ENCODE measurements around the gene CCDC59.
"Not testable (repeated sequence)": the region's sequence is repeated elsewhere in the genome, so short reads cannot be mapped to it uniquely, and the experiment has no call there.

The CCDC59 gene, protein sequence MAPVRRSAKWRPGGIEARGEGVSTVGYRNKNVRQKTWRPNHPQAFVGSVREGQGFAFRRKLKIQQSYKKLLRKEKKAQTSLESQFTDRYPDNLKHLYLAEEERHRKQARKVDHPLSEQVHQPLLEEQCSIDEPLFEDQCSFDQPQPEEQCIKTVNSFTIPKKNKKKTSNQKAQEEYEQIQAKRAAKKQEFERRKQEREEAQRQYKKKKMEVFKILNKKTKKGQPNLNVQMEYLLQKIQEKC

DNA sequence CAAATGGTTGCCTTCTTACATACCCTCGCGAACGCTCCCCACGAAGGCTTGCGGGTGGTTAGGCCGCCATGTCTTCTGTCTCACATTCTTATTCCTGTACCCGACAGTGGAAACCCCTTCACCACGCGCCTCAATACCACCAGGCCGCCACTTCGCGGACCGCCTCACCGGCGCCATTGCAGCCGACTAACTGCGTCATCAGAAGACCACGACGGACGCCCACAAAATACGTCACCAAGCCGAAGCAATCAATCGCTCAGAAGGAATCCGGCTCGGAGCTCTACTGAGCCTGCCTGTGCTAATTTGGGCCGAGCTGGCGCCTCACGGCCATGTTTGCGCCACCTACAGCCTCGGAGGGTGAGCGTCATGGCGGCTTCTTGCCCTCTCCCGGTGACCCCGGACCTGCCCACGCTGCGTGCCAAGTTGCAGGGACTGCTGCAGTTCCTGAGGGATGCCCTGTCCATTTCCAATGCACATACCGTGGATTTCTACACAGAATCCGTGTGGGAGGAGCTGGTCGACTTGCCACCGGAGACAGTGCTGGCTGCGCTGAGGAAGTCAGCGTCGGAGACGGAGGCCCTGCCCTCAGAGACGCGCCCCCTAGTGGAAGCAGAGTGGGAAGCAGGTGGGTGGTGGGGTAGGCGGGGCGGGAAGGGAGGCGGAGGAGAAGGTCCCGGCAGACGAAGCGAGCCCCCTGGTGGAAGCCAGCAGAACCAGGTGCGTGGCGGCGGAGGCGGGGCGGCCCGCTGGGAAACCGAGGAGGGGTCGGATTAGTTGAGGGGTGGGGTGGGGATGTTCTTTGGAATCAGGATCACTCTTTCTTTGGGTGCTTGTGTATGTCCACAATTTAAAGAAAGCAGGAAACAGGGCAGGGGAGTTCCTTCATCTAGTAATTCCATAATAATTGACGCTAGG, at the start of gene CCDC59, which contains the start of gene METTL25:
CCDC59 (minus strand) TSS at position 188 of the 915 bp plus-strand sequence; CDS start at position 177, 11 bp downstream.
METTL25 (plus strand) TSS at position 330 of the 915 bp plus-strand sequence; CDS start at position 367, 37 bp downstream.
- peak; percentile 97 to 98 for DNase-seq (ENCODE audit: low read depth in 2 of 2, low spot score in 1 of 2)

DNA sequence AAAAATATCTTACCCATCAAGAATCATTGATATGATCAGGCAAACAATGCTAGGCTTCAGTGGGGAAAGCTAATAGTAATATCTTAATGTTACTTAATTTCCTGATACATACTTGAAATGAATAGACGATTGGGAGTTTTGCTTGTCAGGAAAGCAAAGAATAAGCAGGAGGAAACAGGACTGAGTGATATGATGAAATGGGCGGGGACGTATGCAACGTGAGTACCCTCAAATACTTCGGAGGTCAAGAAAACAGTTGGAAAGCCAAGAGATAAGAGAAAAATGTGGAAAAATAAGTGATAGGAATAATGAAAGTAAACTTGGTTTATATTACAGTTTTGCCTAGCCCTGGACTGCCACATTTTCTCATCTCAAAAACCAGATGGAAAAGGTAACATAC, 49.3 kb upstream of the CCDC59 start:
- no peak for DNase-seq (ENCODE audit: low read depth in 2 of 2, low spot score in 1 of 2)

- no peak for DNase-seq (ENCODE audit: low read depth in 2 of 2, low spot score in 1 of 2)
These were observed 48.5 kb upstream of the CCDC59 start for GRCh38 chr12:82406651-82407050.

DNA sequence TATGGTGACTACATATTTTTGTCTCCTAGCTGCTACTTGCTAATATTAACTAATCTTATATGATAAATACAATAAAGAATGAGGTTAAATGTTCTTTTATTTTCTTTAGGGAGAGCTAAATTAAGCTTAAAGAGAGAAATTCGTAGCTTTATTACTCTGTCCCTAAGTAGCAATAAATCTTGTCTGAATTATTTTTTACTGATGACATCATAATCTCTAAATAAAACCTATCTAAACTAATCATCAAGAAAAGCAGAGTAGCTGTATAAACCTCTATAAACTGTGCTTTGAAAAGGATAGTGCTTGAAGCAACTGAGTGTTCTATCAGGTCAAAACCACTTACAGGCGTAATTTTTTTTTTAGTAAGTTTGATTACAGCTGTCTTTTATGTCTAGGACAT, 42.6 kb upstream of the CCDC59 start:
- DNase-seq (ENCODE audit: low read depth in 2 of 2, low spot score in 1 of 2) = no peak

- DNase-seq (ENCODE audit: low read depth in 2 of 2, low spot score in 1 of 2) = no peak
These were observed 40.7 kb upstream of the CCDC59 start for GRCh38 chr12:82398879-82399278.

GRCh38 chr12:82383930-82384552, 25.9 kb upstream of the CCDC59 start:
- no peak for DNase-seq (ENCODE audit: low read depth in 2 of 2, low spot score in 1 of 2)

- DNase-seq (ENCODE audit: low read depth in 2 of 2, low spot score in 1 of 2) = no peak
These were observed 20.8 kb upstream of the CCDC59 start for GRCh38 chr12:82378997-82379396.

DNA sequence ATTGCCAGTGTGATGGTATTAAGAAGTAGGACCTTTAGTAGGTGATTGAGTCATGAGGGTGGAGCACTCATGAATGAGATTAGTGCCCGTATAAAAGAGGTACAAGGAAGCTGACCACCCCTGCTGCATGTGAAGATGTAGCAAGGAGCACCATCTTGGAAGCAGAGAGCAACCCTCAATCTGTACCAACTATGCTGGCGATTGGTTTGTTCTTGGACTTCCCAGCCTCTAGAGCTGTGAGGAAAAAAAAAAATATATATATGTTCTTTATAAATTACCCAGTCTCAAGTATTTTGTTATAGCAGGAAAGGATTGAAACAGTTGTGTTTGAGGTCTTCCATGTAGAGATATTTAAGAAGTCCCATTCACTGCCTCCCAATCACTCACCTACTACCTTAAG, 17.0 kb upstream of the CCDC59 start:
- no peak for DNase-seq (ENCODE audit: low read depth in 2 of 2, low spot score in 1 of 2)

DNA sequence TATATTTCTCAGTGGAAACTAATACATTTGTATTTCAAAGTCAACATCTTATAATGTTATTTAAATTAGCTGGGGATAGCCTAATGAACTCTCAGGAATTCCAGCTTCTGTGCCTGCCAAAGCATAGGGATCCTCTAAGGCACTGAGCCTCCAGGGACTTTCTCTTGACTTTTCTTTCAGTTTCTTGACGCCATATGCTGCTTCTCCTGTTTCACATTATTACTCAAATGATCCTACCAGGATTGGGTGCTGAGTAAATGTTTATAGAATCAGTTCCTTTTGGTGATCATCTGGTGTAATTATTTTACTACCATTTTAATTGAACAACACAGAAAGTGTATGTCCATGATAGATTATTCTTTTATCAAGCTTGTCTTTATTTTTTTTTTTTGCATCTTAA, 8.0 kb upstream of the CCDC59 start:
- DNase-seq (ENCODE audit: low read depth in 2 of 2, low spot score in 1 of 2) = no peak

DNA sequence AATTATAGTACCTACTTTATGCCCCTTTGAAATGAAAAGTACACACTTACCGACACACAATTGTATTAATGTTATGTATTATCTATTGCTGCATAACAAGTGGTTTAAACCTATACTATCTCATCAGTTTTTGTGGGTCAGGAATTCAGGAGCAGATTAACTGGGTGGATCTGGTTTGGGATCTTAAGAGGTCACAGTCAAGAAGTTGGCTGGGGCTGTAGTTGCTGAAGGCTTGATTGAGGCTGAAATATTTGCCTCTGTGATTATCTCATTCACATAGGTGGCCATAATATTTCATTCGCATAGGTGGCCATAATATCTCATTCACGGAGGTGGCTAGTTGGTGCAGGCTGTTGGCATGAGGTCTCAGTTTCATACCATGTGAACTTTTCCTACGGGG, 5.8 kb upstream of the CCDC59 start:
- DNase-seq (ENCODE audit: low read depth in 2 of 2, low spot score in 1 of 2) = no peak

DNA sequence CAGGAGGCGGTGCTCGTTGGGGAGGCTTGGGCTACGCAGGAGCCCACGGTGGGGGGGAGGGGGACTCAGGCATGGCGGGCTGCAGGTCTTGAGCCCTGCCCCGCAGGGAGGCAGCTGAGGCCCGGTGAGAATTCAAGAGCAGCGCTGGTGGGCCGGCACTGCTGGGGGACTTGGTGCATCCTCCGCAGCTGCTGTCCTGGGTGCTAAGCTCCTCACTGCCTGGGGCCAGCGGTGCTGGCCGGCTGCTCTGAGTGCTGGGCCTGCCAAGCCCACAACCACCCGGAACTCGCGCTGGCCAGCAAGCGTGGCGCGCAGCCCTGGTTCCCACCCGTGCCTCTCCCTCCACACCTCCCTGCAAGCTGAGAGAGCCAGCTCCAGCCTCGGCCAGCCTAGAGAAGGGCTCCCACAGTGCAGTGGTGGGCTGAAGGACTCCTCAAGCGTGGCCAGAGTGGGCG, 3.3 kb upstream of the CCDC59 start:
- no peak for DNase-seq (ENCODE audit: low read depth in 2 of 2, low spot score in 1 of 2)

DNA sequence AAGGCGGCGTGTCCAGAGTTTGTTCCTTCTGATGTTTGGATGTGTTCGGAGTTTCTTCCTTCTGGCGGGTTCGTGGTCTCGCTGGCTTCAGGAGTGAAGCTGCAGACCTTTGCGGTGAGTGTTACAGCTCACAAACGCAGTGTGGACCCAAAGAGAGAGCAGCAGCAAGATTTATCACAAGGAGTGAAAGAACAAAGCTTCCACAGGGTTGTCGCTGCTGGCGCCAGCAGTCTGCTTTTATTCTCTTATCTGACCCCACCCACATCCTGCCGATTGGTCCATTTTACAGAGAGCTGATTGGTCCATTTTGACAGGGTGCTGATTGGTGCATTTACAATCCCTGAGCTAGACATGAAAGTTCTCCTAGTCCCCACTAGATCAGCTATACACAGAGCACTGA, 2.6 kb upstream of the CCDC59 start:
- DNase-seq (ENCODE audit: low read depth in 2 of 2, low spot score in 1 of 2) = not testable (repeated sequence)

DNA sequence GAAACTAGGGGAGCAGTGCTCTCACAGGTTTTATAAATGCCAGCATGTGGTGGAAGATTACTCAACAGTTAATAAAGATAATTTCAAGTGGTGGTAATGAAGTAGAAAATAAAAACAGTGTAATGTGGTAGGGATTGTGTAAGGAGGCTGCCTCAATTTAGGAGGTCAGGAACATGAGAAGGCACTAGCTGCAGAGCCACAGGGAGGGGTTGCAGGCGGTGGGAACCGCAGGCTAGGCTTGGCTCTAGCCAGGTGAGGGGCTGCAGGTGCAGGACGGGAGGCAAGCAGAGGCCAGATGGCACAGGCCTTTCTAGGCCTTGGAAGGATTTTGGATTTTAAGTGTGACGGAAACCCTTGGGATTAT, 910 bp upstream of the CCDC59 start:
- DNase-seq (ENCODE audit: low read depth in 2 of 2, low spot score in 1 of 2) = no peak

DNA sequence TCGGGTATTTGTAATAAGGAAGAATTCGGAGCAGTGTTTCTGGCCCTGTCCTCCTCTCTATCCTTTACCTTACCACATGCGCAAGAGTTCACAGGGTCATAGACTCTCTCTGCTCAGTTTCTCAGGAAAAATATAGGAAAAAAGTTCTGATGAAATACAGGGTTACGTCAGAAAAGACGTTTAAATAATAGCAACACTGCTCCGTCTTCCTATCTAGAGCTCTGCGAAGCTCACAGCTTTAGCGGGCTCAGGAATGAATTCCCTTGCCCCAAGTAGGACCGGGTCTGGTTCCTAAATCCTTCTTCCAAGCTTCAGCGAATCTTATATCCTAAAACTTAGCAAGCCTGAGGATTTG, 365 bp downstream of the CCDC59 start:
- DNase-seq (ENCODE audit: low read depth in 2 of 2, low spot score in 1 of 2) = no peak

DNA sequence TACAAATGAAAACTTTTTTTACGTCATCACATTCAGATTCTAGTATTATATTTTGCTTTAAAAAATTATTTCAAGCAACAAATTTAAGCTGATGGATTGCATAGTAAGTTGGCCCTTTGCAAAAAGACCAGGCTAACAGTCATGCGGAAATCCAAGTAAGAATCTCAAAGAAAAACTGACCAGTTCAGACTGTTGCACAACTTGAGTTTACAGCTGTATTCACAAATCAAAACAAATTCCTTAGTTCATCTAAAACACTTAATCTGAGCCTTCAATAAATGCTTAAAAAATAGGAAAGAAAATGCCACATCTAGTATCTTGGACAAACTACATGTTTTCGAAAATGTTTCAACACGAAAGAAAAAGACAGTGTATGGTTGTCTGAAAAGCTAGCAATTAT, 847 bp downstream of the CCDC59 start:
- DNase-seq (ENCODE audit: low read depth in 2 of 2, low spot score in 1 of 2) = no peak

- no peak for DNase-seq (ENCODE audit: low read depth in 2 of 2, low spot score in 1 of 2)
These were observed 6.8 kb downstream of the CCDC59 start for GRCh38 chr12:82351390-82351789.

GRCh38 chr12:82350161-82350560, 8.0 kb downstream of the CCDC59 start:
- DNase-seq (ENCODE audit: low read depth in 2 of 2, low spot score in 1 of 2) = no peak

- no peak for DNase-seq (ENCODE audit: low read depth in 2 of 2, low spot score in 1 of 2)
These were observed 28.7 kb downstream of the CCDC59 start for GRCh38 chr12:82329508-82329907.

DNA sequence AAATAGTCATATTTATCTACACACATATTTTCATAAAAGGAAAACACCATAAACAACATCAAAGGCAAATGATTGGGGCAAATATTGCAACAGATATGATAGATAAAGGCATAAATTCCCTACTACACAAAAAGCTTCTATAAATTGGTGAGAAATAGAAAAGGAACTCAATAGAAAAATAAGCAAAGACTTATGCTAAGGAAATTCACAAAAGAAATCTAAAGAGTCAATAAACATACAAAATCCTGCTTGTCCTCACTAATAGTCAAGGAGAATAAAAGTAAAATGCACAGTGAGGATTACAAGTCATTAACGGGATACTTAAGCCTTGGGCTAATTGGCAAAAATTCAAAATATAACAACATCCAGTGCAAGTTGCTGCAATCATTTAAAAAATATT, 30.3 kb downstream of the CCDC59 start:
- no peak for DNase-seq (ENCODE audit: low read depth in 2 of 2, low spot score in 1 of 2)

GRCh38 chr12:82326905-82327503, 31.2 kb downstream of the CCDC59 start:
- DNase-seq (ENCODE audit: low read depth in 2 of 2, low spot score in 1 of 2) = no peak

- no peak for DNase-seq (ENCODE audit: low read depth in 2 of 2, low spot score in 1 of 2)
These were observed 32.4 kb downstream of the CCDC59 start for GRCh38 chr12:82325540-82326336.

All from stimulated activated CD8-positive, alpha-beta memory T cell treated with anti-CD3 and anti-CD28 coated beads, Interleukin-4, amount 100 ng/mL, for 1 hour (primary cell).